ENCODE results near the gene PCDHB8.

GRCh38 chr5:141175933-141176332 lies 1.7 kb upstream of the PCDHB8 start:
- TF ChIP-seq CTCF (IDR thresholded peaks at IDR 0.05) (no peak), POLR2A (IDR thresholded peaks at IDR 0.05) (no peak)
